Gastrocnemius medialis (tissue), 4 donors: Measurements from ENCODE around the gene CYP19A1. TPM values are rescaled to one million over a fixed set of nuclear protein-coding genes. Genes with fewer than 3 reads are reported as not detected.
A peak's percentile ranks its signal among the peaks of the same experiment; 100 is the strongest.

ENCODE experiments used
- ATAC-seq, 2 donors: fragments of 150-250 bp; one replicate each; pipeline ENCODE4 v1.9.1; 2016
- DNase-seq, 2 donors: peaks; one replicate each; pipeline ENCODE4 v3.0.0-alpha.2; 2019
- H3K27ac ChIP-seq, 4 donors: fragments of 200-600 bp; sonication (generic); 1 replicate in 1 of 4; 2 replicates in 3 of 4; pipeline ENCODE4 v1.5.1; 2016 to 2018; ENCODE audit warnings: mild to moderate bottlenecking in 2 of 4, moderate library complexity in 1 of 4
- H3K27me3 ChIP-seq, 3 donors: fragments of 200-600 bp; sonication (generic) in 2 of 3; 1 replicate in 1 of 3; 2 replicates in 2 of 3; pipeline versions ENCODE4 v1.5.1 to v1.6.0; 2016 to 2019; ENCODE audit warnings: mild to moderate bottlenecking in 1 of 3, moderate library complexity in 1 of 3
- H3K36me3 ChIP-seq, 2 donors: fragments of 200-600 bp; sonication (generic) in 1 of 2; one replicate each; pipeline ENCODE4 v1.5.1; 2017 to 2018
- H3K4me1 ChIP-seq, 2 donors: fragments of 200-600 bp; sonication (generic) in 1 of 2; one replicate each; pipeline ENCODE4 v1.5.1; 2016 to 2017; ENCODE audit warnings: mild to moderate bottlenecking in 2 of 2
- H3K4me3 ChIP-seq, 4 donors: fragments of 200-600 bp; sonication (generic) in 3 of 4; 1 replicate in 1 of 4; 2 replicates in 3 of 4; pipeline ENCODE4 v1.5.1; 2016 to 2019; ENCODE audit warnings: mild to moderate bottlenecking in 2 of 4
- H3K9me3 ChIP-seq, 3 donors: fragments of 200-600 bp; sonication (generic) in 2 of 3; 1 replicate in 1 of 3; 2 replicates in 2 of 3; pipeline ENCODE4 v1.5.1; 2016 to 2019
- POLR2A ChIP-seq, 2 donors: fragments of 450-650 bp; IDR thresholded peaks; one replicate each; pipeline ENCODE4 v1.6.1; 2017; ENCODE audit warnings: antibody characterized with exemption in 2 of 2, mild to moderate bottlenecking in 2 of 2, moderate library complexity in 2 of 2
- in situ Hi-C, 4 donors: fragments of 200-750 bp; cut with MboI; loops; one replicate each; pipeline versions ENCODE4 v1.15.0 to v1.8.0; 2017; ENCODE audit warnings: low sequenced_read_pairs in 4 of 4
- intact Hi-C: fragments of 100-400 bp; cut with DNase I; formaldehyde crosslinking; loops from one replicate; pipeline ENCODE4 v1.15.1; 2023; ENCODE audit warnings: low total_unique reads
- total RNA-seq, 4 donors: library from RNA; depleted of rRNA; stranded (reverse); fragments of >200 nt; gene quantifications; one replicate each; pipeline versions ENCODE4 v1.1.0 to v1.2.3, GENCODE V29; 2016
- TF ChIP-seq, protein P1 (sequence below), 5 experiments: fragments of 450-650 bp in 3 of 5; fragments of 200-600 bp in 2 of 5; sonication (generic) in 2 of 5; IDR thresholded peaks in 4 of 5; conservative IDR thresholded peaks in 1 of 5; 1 replicate in 4 of 5; 2 replicates in 1 of 5; pipeline ENCODE4 v1.5.1; 2016 to 2019; ENCODE audit warnings: antibody characterized with exemption in 5 of 5, mild to moderate bottlenecking in 3 of 5, moderate library complexity in 3 of 5

Gene CYP19A1
- total RNA-seq, 4 donors from 2014 or later, result 0.68 to 0.75 (median 0.71) TPM; not detected in 1

DNA sequence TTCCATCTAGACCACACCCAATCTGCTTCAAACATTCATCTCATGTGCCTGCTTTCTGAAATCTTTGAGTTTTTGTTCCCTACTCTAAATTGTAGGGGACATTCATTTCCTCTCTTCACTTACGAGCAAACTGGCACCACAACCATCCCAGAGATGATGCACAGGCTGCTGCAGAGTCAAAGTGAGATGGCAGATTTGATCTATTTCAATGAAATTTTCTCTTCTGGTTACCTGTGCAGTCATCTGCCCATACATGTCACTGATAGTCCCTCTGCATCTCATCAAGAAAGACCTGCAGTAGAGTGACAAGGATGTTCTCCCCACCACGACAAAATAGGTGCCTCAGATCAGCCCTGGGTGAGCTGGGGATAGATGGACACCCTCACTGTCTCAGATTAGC lies 125.5 kb downstream of the CYP19A1 start:
- Histone ChIP-seq H3K4me3 (no peak overlapping the region), H3K27me3 (no peaks in the 10 kb centered on the region), H3K36me3 (no peaks in the 10 kb centered on the region), H3K4me1 (no peaks in the 10 kb centered on the region), H3K27ac (no peak overlapping the region), H3K9me3 (no peaks in the 10 kb centered on the region)
- in situ Hi-C loops, result no loop called here
- ATAC-seq (no peak), DNase-seq (no peak)
- TF ChIP-seq, protein P1, sequence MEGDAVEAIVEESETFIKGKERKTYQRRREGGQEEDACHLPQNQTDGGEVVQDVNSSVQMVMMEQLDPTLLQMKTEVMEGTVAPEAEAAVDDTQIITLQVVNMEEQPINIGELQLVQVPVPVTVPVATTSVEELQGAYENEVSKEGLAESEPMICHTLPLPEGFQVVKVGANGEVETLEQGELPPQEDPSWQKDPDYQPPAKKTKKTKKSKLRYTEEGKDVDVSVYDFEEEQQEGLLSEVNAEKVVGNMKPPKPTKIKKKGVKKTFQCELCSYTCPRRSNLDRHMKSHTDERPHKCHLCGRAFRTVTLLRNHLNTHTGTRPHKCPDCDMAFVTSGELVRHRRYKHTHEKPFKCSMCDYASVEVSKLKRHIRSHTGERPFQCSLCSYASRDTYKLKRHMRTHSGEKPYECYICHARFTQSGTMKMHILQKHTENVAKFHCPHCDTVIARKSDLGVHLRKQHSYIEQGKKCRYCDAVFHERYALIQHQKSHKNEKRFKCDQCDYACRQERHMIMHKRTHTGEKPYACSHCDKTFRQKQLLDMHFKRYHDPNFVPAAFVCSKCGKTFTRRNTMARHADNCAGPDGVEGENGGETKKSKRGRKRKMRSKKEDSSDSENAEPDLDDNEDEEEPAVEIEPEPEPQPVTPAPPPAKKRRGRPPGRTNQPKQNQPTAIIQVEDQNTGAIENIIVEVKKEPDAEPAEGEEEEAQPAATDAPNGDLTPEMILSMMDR (IDR thresholded peaks at IDR 0.05 in 4 of 5, conservative IDR thresholded peaks at IDR 0.05 in 1 of 5), result no peak
- TF ChIP-seq POLR2A (IDR thresholded peaks at IDR 0.05), result no peak
- intact Hi-C loops, result no loop called here

DNA sequence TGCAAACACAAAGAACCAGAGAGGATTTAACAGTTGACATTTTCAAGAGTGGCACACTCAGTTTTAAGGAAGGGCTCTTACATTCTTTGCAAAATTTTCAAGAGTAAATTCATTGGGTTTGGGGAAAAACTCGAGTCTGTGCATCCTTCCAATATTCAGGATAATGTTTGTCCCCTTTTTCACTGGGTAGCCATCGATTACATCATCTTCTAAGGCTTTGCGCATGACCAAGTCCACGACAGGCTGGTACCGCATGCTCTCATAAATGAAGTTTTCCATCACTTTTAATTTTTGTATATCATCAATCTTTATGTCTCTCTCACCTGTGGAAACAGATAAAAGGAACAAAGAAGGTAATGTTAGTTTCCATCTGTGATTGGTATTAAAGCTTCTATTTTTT lies 126.2 kb downstream of the CYP19A1 start:
- H3K4me3 ChIP-seq, result no peak overlapping the region
- H3K4me1 ChIP-seq, result no peaks in the 10 kb centered on the region
- H3K9me3 ChIP-seq, result no peaks in the 10 kb centered on the region
- H3K27ac ChIP-seq, result no peak overlapping the region
- TF ChIP-seq, protein P1 (IDR thresholded peaks at IDR 0.05 in 4 of 5, conservative IDR thresholded peaks at IDR 0.05 in 1 of 5), result no peak
- no peak for TF ChIP-seq POLR2A (IDR thresholded peaks at IDR 0.05)
- no peak for ATAC-seq
- no peaks in the 10 kb centered on the region for H3K36me3 ChIP-seq
- DNase-seq, result no peak
- in situ Hi-C loops, result no loop called here
- no peaks in the 10 kb centered on the region for H3K27me3 ChIP-seq
- intact Hi-C loops, result no loop called here

DNA sequence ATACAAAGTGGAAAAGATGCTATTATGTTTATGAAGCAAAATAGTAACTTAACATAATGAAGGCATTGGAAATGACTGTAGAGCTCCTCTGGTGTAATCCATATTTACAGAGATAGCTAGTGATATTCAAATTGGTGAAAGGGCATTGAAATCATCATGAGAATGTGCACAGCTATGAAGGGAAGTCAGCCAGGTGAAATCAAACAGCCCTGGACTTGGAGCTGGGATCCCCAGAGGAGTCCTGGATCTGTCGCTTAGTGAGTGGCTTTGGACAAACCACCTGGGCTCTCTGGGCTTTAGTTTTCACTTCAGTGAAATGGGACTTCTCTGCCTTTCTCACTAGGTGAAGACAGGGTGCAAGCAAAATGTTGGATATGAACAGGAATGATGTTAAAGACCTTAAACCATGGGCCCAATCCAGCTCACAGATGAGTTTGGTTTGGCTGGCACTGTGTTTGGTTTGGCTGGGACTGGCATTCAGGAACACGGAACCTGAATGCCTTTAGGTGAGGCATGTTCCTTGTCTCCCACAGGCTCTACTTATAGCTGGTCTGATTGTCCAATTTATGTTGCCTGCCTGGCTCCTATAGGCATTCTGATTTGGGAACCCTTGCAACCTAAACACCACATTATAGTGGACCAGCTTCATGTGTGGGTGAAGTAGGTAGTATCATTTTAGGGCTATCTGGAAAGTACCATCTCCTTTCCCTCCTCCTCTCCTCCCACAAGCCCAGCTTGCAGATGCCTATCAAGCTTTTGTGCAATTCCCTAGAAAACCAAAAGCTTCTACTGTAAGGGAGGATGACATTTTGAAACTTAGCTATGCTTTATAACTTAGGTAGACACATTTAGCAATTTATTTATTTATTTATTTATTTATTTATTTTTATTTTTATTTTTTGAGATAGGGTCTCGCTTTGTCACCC lies 133.1 kb downstream of the CYP19A1 start:
- intact Hi-C loops (no loop called here), in situ Hi-C loops (loop anchor here in 1 of 4 donors (10.0 kb wide), 1 partner anchor 51 kb away; no protein-coding TSS in a partner anchor)
- H3K4me3 ChIP-seq, result no peak overlapping the region
- H3K9me3 ChIP-seq, result no peaks in the 10 kb centered on the region
- H3K4me1 ChIP-seq, result no peaks in the 10 kb centered on the region
- ATAC-seq (no peak), DNase-seq (no peak)
- H3K36me3 ChIP-seq, result no peaks in the 10 kb centered on the region
- no peak overlapping the region for H3K27ac ChIP-seq
- TF ChIP-seq POLR2A (IDR thresholded peaks at IDR 0.05), result no peak
- TF ChIP-seq, protein P1 (IDR thresholded peaks at IDR 0.05 in 4 of 5, conservative IDR thresholded peaks at IDR 0.05 in 1 of 5), result no peak
- H3K27me3 ChIP-seq, result no peaks in the 10 kb centered on the region

DNA sequence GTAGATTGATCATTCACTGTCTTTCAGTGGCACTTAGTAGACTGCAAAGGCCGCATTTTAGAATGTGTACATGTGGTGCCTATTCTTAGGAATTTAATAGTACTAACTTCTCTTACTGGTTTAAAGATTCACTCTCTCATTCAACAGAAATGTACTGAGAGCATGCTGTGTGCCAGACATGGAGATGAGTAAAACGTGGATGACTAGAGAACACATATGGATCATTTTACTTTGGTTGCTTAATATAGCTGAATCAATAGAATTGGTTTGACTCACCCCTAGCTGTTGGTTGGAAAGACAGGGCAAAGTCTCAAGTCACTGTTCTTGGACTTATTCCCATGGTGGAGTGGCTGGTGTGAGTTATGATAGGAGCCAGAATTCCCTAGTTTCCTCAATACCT lies 134.6 kb downstream of the CYP19A1 start:
- no peaks in the 10 kb centered on the region for H3K27me3 ChIP-seq
- no peak overlapping the region for H3K27ac ChIP-seq
- no peak overlapping the region for H3K4me3 ChIP-seq
- ATAC-seq (peak in 1 of 2 donors; percentile 50), DNase-seq (no peak)
- intact Hi-C loops, result no loop called here
- TF ChIP-seq POLR2A (IDR thresholded peaks at IDR 0.05), result no peak
- TF ChIP-seq, protein P1 (IDR thresholded peaks at IDR 0.05 in 4 of 5, conservative IDR thresholded peaks at IDR 0.05 in 1 of 5), result no peak
- H3K9me3 ChIP-seq, result no peaks in the 10 kb centered on the region
- in situ Hi-C loops, result loop anchor here in 1 of 4 donors (10.0 kb wide), 1 partner anchor 49 kb away; no protein-coding TSS in a partner anchor
- no peaks in the 10 kb centered on the region for H3K36me3 ChIP-seq
- no peaks in the 10 kb centered on the region for H3K4me1 ChIP-seq
